Activated CD8-positive, alpha-beta T cell treated with anti-CD3 and anti-CD28 coated beads for 36 hours (primary cell): ENCODE results near the gene HIBADH. TPM values are rescaled to one million over a fixed set of nuclear protein-coding genes. Genes with fewer than 3 reads are reported as not detected.

Source experiments
- ATAC-seq: fragments of 200-7000 bp; cut with Tn5 transposase; one replicate; pipeline ENCODE4 v1.10.0; 2021; ENCODE audit warnings: mild to moderate bottlenecking, moderate library complexity
- CTCF ChIA-PET: fragments of 350-600 bp; sonication (Branson Sonifier 250); formaldehyde crosslinking; loops from one replicate; lab custom pipeline; 2021; ENCODE audit warnings: antibody characterized with exemption; lab: Charles Lee
- POLR2A ChIA-PET: fragments of 350-600 bp; sonication (Branson Sonifier 250); formaldehyde crosslinking; loops from one replicate; lab custom pipeline; 2021; ENCODE audit warnings: antibody characterized with exemption; lab: Charles Lee
- DNase-seq: peaks from one replicate; pipeline ENCODE4 v3.0.0-alpha.2; 2020
- H3K27ac Mint-ChIP-seq: one replicate; pipeline ENCODE4 v1.8.0; 2021; ENCODE audit warnings: mild to moderate bottlenecking, mixed read lengths
- H3K27me3 Mint-ChIP-seq: one replicate; pipeline ENCODE4 v1.8.0; 2021; ENCODE audit warnings: mixed read lengths
- H3K36me3 Mint-ChIP-seq: one replicate; pipeline ENCODE4 v1.8.0; 2021; ENCODE audit warnings: low read depth, mixed read lengths
- H3K4me1 Mint-ChIP-seq: one replicate; pipeline ENCODE4 v1.8.0; 2021; ENCODE audit warnings: low read depth, mixed read lengths
- H3K4me3 Mint-ChIP-seq: one replicate; pipeline ENCODE4 v1.8.0; 2021; ENCODE audit warnings: mild to moderate bottlenecking, moderate library complexity, mixed read lengths
- H3K9me3 Mint-ChIP-seq: one replicate; pipeline ENCODE4 v1.8.0; 2021; ENCODE audit warnings: mixed read lengths
- CTCF ChIP-seq: fragments of 200-600 bp; IDR thresholded peaks from one replicate; pipeline ENCODE4 v1.8.0; 2022; ENCODE audit warnings: antibody characterized with exemption, mild to moderate bottlenecking
- intact Hi-C: fragments of 100-400 bp; cut with micrococcal nuclease; formaldehyde crosslinking; loops from one replicate; pipeline ENCODE4 v1.10.0; 2022
- total RNA-seq, 2 experiments: library from RNA; stranded (reverse); gene quantifications; one replicate each; pipeline ENCODE4 v1.2.3, GENCODE V29; 2021

HIBADH gene
- total RNA-seq, 2 experiments from 2014 or later, result 20.7 to 20.9 TPM

- H3K4me3 Mint-ChIP-seq, result no peak overlapping the region
- no peak overlapping the region for H3K27ac Mint-ChIP-seq
- H3K4me1 Mint-ChIP-seq, result no peaks in the 10 kb centered on the region
- no peak for TF ChIP-seq CTCF
- CTCF ChIA-PET, result interaction anchor here (0.7 kb wide), 1 partner anchor 43 kb away, joined by 3 read pairs; no protein-coding TSS in a partner anchor
- H3K9me3 Mint-ChIP-seq, result no peaks in the 10 kb centered on the region
- POLR2A ChIA-PET, result no interaction called here
- DNase-seq, result no peak
- intact Hi-C loops, result no loop called here
- H3K36me3 Mint-ChIP-seq, result peaks cover 15% of the 10 kb centered on the region
- H3K27me3 Mint-ChIP-seq, result no peaks in the 10 kb centered on the region
- no peak for ATAC-seq
Measured at GRCh38 chr7:27533652-27534081, 129.0 kb downstream of the HIBADH start.

- POLR2A ChIA-PET, result no interaction called here
- H3K36me3 Mint-ChIP-seq, result peaks cover 19% of the 10 kb centered on the region
- H3K27ac Mint-ChIP-seq, result no peak overlapping the region
- no peak for TF ChIP-seq CTCF
- ATAC-seq (no peak), DNase-seq (no peak)
- no peaks in the 10 kb centered on the region for H3K4me1 Mint-ChIP-seq
- no peaks in the 10 kb centered on the region for H3K27me3 Mint-ChIP-seq
- H3K9me3 Mint-ChIP-seq, result no peaks in the 10 kb centered on the region
- H3K4me3 Mint-ChIP-seq, result no peak overlapping the region
- intact Hi-C loops, result no loop called here
- CTCF ChIA-PET, result no interaction called here
Measured at GRCh38 chr7:27532314-27532713, 130.4 kb downstream of the HIBADH start.

GRCh38 chr7:27527348-27527714 is 135.4 kb downstream of the HIBADH start:
- DNase-seq (no peak), ATAC-seq (no peak)
- Mint-ChIP-seq H3K4me3 (no peak overlapping the region), H3K4me1 (no peaks in the 10 kb centered on the region), H3K27me3 (no peaks in the 10 kb centered on the region), H3K9me3 (no peaks in the 10 kb centered on the region), H3K27ac (no peak overlapping the region), H3K36me3 (peaks cover 48% of the 10 kb centered on the region)
- ChIA-PET CTCF (no interaction called here), POLR2A (no interaction called here)
- intact Hi-C loops, result no loop called here
- TF ChIP-seq CTCF, result no peak

GRCh38 chr7:27526611-27527347 is 135.9 kb downstream of the HIBADH start:
- intact Hi-C loops, result no loop called here
- TF ChIP-seq CTCF, result no peak
- Mint-ChIP-seq H3K36me3 (peaks cover 48% of the 10 kb centered on the region), H3K27ac (no peak overlapping the region), H3K9me3 (no peaks in the 10 kb centered on the region), H3K27me3 (no peaks in the 10 kb centered on the region), H3K4me3 (no peak overlapping the region), H3K4me1 (no peaks in the 10 kb centered on the region)
- CTCF ChIA-PET, result no interaction called here
- ATAC-seq, result no peak
- DNase-seq, result no peak
- POLR2A ChIA-PET, result no interaction called here

GRCh38 chr7:27526131-27526530 is 136.6 kb downstream of the HIBADH start:
- no peaks in the 10 kb centered on the region for H3K9me3 Mint-ChIP-seq
- no peak for TF ChIP-seq CTCF
- H3K27ac Mint-ChIP-seq, result no peak overlapping the region
- peaks cover 46% of the 10 kb centered on the region for H3K36me3 Mint-ChIP-seq
- CTCF ChIA-PET, result no interaction called here
- DNase-seq (no peak), ATAC-seq (no peak)
- intact Hi-C loops, result no loop called here
- no peaks in the 10 kb centered on the region for H3K27me3 Mint-ChIP-seq
- H3K4me1 Mint-ChIP-seq, result no peaks in the 10 kb centered on the region
- POLR2A ChIA-PET, result no interaction called here
- no peak overlapping the region for H3K4me3 Mint-ChIP-seq
